GM21576 (cell line): Measurements from ENCODE around the gene SP3.

Experiments used
- ATAC-seq: cut with Tn5 transposase; IDR thresholded peaks from one replicate; pipeline ENCODE4 v1.9.1; 2021; ENCODE audit warnings: mild to moderate bottlenecking, moderate library complexity; ENCODE audit not compliant: unreplicated experiment

The SP3 gene

DNA sequence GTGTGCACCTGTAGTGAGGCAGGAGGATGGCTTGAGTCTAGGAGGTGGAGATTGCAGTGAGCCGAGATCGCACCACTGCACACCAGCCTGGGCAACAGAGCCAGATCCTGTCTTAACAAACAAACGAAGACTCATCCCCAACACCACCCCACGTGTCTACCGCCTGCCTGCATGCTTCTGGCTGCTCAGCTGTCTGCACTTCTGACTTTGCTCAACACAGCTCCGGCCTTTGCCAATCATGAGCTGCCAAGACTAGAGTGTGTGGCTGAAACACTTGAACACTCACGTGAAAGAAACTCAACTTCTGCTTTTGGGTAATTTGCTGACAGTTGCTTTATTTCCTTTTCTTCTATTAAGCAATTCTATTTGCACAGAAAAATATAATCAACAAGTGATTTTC is 32.1 kb upstream of the SP3 start:
- ATAC-seq, result peak; percentile 95

DNA sequence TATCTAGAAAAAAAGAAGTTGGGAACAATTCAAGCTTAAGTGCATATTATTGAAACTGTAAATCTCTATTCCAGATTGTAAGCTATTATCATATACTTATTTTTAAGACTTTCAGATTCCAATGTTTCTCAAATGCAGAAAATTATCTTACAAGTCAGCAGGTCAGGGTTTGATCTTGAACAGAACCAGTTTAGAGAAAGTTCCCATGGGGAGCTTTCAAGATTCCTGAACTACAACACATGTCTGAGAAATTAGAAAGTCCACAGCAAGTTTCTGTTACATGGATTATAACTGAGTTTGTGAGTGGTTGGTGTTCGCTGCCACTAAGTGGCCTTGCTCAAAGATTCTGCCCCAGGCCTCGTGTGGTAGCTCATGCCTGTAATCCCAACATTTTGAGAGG is 31.6 kb upstream of the SP3 start:
- no peak for ATAC-seq

DNA sequence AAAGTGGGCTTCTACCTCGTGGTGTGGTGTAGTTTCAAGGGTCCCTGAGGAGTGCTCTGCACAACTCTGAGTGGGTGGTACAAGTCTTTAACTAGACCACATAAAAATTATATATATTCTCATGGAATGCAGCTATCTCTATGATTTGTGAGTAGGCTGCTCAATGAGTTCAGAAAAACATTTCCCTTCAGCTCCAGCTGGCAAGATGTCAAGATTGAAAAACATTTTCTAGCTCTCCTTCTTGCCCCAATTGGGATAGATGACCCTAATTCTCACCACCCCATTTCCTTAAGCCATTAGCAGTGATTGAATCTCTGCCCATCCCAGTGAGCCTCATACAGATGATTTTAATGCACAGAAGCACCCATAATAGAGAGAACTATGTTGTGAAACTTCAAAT is 28.3 kb upstream of the SP3 start:
- no peak for ATAC-seq

DNA sequence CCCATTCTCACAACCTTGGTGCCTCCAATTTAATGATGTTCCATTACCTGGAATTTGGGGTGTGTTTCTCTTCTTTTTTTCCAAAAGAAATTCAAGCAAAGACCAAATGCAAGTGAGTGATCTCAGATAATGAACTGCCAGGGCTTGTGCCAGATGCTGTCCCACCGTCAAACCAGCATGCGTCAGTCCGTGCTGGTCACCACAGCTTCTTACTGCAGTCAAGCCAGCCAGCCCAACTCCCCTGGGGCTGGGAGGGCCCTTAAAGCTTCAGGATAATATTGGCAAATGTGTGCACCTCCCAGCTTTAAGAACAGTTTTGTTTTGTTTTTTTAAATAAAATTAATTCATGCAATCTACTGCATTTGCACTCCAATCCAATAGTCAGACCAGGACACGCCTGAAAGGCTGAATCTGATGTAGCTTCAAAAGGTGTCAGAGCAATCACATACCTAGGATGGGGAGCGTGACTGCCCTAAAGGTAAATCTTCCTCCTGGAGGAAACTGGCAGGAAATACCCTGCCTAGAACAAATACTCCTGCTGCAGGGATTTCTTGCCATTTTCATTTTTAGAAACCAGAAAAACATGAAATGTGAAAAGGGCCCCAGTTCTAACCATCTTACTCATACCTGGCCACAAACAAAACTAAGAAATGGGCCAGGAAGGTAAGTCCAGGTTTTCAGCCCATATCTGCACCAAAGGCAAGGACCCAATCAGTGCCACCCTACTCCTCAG is 26.8 kb upstream of the SP3 start:
- ATAC-seq, result no peak

DNA sequence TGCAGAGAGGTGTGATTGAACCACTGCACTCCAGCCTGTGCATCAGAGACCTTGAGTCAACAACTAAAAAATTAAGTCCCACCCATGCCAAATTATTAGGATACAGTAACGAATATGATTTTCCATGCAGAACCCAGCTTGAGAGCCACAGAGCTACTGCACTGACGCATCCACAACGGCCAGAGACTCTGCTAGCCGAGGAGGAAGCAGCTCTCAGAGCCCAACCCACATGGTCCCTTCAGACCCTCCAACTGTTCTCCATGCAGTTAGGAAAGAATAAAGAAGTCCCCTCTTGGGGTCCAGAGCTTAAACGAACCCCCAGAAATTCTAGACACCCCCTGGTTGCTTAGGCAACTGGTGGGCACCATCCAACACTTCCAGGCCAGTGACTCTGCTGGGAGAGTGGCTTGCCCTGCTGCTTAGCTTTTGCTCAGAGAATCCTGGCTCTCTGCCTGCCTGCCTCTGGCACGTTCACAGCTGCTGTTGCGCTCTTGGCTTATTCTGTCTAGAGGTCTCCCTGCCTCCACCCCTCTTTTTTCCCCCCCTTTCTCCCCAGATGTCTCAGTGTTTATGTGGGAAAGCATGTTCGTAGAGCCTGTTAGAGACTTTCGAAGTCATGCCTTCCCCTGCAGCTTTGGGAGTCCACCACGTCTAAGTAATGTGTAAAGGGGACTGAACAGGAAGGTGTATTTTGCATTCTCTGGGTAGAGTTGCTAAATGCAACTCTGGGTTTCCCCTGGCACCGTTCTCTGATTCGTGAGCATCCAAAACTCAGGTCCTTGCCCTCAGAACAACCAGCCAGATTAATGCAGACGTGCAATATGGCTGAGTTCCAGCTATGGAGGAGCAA is 26.0 kb upstream of the SP3 start:
- peak; percentile 68 for ATAC-seq

DNA sequence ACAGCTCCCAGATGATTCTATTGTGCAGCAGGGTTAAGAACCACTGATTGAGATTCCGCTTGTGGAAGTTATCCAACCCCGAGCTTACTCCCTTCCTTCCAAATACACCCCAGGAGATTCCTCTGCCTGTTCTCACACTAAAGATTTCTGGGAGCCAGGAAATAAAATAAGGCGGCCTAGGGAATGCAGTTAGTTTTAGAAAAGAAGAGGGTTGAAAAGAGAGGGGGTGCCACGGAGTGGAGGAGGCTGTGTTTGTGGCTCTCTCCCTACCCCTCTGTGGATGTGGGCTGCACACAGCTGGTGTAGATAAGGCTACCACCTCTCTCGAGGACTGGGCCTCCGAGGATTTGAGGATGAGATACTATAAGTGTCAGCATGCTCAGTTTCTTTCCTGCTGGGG is 25.1 kb upstream of the SP3 start:
- no peak for ATAC-seq

DNA sequence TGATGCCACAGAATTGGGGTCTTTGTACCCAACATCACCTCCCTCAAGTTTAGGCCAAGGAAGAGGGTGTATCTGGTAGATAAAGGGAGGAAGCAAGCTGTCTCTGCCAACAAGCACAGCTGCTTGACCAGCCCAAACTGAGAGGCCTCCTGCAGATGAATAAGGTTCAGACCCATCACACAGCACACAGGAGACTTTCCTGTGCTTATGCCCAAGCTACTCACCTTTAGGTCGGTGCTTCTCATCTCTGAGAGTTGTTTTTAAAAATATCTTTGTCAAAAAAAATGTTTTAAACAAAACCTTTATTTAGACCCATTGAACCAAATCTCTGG is 24.7 kb upstream of the SP3 start:
- ATAC-seq, result peak; percentile 36

DNA sequence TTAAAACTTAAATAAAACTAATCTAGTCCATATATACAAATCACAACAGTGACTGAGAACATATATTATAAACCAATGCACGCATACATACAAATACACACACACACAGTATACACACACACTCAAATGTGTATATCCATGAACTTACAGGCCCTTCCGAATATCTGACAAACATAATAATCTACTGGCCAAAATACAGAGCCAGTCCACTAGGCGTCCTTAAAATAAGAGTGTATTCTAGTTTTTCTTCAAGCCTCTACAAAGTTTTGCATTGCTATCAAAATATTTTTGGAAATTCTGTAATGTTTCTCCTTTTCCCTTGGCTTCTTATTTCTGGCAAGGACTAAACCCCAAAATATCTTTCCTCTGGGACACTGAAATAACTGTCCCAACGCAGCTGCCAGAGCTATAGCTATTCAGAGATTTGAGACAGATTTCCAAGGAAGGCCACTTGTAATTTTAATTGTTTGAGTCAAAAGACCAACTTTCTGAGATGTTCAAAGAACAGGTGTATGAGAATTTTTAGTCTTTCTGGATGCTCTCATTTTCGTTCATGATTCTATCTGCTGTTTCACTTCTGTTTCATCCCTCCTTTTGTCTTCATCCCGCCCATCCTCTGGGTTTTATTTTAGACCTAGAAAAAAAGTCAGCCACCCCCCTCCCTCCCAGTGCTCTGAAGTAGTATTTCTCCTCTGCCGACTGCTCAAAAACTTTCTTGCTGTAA is 24.1 kb upstream of the SP3 start:
- ATAC-seq, result peak; percentile 43

DNA sequence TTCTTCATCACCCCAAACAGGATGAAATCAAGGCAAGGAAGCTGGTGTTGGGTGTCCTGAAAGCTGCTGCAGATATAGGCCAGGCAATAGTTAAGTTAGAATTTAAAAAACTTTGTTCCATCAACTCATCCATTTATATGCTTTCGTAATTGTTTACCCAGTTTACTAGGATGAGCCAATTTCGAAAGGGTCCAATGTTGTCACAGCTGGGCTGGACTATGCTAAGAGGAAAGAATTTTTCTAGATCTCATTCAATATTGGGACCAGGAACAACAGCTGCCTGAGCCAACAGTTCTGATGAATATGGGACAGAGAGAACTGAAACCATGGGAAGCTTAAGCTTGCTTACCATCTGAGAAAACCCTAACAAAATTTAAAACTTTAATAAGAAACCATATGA is 21.6 kb upstream of the SP3 start:
- no peak for ATAC-seq

DNA sequence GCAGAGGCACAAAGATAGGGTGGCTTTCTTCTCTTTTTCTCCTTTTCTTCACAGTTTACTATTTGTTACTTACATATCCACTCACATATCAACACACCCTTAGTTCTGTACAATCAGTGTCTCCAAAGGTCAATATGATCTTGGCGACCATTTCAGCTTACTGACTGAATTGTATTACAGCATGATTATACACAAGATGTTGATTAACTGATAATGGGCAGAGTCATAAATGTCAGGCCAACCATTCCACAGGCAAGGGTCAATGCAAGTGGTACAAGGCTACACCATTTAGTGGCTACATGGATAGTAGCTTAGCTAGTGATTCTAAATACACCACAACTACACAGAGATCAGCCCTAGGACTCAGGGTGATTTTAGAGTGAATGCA is 20.4 kb upstream of the SP3 start:
- ATAC-seq, result no peak

DNA sequence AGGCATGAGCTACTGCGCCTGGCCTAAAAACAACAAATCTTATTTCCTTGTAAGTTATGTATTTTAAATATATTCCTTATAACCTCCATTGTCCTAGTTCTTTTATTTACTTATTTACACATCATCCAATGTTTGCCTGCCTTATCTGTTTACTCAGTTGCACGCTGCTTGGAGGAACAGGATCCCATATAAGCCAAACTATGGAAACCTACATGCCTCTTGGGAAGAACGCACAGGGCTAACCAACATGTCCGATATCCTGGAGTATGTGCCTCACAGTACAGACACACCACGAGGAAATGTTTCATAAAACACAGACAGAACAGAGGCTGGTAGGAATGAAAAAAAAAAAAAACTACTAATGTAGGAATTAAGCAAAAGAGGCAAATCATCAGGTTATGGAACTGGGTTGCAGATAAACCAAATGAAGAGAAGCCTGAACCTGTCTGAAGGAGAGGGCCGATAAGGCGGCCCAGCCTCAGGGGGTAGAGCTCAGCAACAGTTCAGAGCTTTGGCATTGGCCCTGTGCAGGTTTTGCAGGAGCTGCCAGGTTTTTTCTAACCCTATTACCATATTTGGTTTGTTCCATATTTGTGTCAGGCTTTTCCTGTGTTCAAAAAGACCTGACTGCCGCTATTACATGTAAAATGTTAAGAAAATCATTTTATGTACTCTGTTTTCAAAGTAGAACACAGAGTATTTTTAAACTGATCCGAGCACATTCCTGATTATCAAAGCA is 19.9 kb upstream of the SP3 start:
- ATAC-seq, result no peak

DNA sequence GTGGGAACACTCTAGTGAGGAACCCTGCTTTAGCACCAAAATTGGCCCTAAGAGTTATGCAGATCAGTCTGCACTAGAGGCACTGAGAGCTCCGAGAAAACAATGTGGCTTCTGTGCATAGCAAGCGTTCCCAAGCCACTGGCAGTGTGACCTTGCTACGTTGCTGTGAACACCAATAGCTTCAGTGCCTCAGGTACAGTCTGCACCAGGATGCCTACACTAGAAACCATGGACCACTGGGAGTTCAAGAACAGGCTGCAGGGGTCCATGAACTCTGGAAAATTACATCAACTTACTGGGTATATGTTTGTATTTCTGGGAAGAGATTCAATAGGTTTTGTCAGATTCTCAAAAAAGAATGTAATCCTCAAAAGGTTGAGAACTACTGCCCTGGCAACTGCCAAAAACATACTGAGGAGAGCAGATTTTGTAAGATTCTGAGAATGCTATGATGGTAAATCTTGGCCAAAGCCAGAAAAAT is 18.3 kb upstream of the SP3 start:
- no peak for ATAC-seq

DNA sequence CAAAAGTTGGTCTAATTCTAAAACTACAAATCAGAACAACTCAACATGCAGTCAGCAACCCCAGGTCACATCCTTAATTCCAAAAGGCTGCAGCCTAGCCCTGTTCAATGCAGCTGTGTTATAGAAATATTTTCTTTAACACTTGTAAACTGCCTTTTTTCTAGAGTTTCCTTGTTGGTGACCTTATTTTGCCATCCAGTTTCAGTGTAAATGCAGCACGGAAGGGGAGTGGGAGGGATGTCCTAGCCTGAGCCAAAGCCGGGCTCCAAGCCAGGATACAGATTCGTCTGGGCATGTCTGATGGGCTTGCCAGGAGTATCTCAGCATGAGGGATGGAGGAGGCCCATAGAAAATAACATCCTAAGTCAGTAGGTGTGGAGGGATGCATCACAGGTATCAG is 17.7 kb upstream of the SP3 start:
- no peak for ATAC-seq

DNA sequence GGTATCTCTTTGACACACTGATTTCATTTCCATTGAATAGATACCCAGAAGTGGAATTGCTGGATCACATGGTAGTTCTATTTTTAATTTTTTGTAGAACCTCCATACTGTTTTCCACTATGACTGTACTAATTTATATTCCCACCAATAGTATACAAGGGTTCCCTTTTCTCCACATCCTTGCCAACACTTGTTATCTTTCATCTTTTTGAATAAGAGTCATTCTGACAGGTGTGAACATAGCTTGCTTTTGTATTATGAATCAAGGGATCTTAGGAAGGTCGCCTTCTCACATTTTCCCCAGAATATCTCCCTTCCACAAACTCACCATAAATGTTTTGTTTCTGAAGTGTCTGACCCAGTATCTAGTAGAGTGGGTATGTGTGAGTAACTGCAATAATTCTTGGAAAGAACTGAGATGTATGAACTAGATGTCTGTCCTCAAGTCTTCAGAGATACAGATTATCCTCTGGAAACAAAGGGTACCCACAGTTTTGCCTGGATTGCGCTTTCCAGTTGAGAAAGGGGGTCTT is 17.1 kb upstream of the SP3 start:
- ATAC-seq, result no peak

DNA sequence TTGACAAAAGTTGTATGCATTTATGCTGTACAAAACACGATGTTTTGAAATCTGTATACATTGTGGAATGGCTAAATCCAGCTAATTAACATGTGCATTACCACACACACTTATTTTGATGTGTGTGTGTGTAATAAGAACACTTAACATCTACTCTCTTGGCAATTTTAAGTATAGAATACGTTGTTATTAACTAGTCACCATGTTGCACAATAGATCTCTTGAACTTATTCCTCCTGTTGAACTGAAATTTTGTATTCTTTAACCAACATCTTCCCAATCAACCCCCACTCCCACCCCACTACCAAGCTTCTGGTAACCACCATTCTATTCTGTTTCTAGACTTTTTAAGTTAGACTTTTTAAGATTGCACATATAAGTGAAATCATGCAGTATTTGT is 16.3 kb upstream of the SP3 start:
- ATAC-seq, result no peak

DNA sequence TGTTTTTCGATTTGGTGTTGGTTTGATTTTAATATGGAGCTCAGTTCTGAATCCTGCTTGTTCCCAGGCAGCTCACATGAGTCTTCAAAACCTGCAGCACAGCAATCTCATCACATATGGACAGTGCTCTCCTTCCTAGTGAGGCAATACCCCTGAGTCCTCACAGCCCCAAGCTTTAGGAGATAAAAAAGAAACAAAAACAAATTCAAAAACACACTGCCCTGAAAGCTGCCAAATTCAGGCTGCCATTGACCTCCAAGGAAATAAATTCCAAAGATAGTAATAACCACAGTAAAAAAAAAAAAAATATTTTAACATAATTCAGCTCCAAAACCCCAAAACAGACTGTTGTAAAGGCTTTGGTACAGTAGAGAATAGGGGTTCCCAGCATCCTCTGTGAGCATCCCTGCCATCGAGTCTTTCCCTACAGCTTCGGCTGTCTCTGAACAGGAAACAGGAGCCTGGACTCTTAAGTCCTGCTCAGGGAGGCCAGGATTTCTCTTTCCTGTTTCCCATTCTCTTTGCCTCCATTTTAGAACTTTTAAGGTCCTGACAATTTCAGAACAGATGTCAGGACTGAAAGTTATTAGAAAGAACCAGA is 14.7 kb upstream of the SP3 start:
- ATAC-seq, result no peak

DNA sequence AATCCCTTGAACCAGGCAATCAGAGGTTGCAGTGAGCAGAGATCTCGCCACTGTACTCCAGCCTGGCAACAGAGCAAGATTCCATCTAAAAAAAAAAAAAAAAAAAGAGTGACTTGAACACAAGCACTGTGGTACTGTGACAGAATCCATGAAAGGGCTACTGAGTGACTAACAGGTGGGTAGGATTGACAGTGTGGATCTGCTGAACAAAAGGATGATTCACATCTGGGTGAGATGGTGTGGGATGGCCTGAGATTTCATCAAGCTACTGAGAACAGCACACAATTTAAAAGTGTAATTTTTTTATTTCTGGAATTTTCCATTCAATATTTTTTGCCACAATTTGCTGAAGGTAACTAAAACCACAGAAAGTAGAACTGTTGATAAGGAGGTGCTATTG is 13.3 kb upstream of the SP3 start:
- ATAC-seq, result no peak

DNA sequence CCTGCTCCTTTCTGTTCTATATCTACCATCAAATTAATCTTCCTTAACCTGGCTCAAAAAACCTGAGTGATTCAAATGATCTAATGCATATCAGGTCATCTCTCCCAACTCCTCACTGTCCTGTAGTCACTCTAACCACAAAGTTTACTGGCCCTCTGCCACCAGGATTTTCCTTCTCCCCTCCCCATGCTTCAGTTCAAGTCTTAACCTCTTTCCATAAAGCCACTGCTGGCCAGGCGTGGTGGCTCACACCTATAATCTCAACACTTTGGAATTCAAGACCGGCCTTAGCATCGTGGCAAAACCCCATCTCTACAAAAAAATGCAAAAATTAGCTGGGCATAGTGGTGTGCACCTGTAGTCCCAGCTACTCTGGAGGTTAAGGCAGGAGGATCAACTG is 7.5 kb upstream of the SP3 start:
- no peak for ATAC-seq

DNA sequence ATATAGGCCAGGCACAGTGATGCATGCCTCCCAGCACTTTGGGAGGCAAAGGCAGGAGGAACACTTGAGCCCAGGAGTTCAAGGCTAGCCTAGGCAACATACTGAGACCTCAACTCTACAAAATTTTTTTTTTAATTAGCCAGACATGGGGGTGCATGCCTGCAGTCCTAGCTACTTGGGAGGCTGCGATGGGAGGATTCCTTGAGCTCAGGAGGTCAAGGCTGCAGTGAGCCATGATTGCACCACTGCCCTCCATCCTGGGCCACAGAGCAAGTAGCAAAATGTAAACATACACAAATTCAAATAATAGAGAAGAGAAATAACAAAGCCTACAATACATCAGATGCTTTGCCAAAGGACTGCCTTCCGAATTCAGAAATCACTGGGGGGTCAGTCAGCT is 7.0 kb upstream of the SP3 start:
- no peak for ATAC-seq

DNA sequence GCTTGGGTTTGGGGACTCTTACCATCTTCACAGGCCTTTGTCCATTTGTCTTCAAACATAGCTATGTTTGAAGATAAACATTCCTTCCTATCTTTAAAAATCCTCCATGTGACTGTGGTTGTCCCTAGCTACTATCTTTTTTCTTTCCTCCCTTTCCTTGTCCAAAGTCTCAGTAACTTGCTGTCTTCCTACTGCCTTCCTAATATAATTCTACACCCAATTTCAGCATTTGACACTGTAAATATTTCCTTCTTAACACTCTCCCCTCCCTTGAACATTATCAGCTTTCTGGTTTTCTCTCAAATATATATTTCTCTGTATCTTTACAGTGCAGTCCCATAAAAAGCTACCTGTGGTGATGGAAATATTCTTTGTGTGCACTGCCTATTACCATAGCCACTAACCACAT is 5.3 kb upstream of the SP3 start:
- ATAC-seq, result no peak

DNA sequence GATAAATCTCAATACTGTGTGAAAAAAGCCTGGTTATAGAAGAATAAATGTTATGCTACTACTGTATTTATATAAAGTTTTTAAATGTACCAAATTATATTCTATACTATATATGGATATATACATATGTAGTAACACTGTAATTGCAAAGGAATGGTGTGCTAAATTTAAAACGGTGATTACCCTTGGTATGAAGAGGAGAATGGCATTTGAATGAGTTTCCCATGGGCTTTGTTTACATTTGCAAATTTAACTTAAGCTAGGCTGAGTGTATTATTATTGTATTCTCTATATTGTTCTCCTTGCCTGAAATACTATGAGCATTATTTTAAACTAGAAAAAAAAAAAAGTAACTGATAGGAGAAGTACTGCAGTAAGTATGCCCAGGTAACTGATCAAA is 4.7 kb upstream of the SP3 start:
- no peak for ATAC-seq
